ENCODE results near the gene BANF1. TPM values are rescaled to one million over a fixed set of nuclear protein-coding genes. Genes with fewer than 3 reads are reported as not detected.
"Not testable (repeated sequence)": the region's sequence is repeated elsewhere in the genome, so short reads cannot be mapped to it uniquely, and the experiment has no call there.

The BANF1 gene
- total RNA-seq, 1 donor from 2014 or later: 54.5 TPM

DNA sequence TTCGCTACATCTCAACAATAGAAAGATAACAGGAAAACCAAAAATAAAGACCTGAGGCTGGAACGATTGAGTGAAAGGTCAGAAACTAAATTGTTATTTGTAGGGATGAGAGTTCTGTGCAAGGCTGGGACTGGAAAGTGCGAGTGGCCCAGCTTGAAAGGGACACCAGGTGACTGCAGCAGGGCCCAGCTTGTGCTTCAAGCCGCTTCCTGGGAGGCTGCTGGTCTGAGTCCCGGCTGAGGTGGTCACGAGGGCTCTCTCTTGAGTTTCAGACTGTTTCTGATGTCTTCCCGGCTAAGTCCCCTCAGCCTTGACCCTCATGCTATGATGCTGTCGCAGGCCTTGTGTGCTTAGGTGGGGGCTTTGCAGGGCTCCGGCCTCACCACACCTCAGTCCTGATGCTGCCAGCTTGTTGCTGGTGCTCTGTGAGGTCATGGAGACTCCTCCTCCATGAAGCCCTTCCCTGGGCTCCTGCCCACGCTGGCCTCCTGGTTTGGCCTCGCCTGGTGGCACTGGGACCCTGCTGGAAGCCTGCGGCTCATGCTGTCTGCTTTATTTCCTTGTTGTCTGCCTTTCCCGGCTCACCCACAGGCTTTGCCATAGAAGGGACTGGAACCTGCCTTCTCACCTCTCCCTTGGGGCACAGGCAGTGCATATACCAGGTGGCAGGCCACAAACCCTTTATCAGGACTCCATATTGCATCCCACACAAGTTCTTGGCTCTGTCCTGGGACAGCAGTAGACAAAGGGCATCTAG lies 4.0 kb downstream of the BANF1 start:
- Histone ChIP-seq H3K4me1 (peaks cover 13% of the 10 kb centered on the region), H3K9me3 (no peaks in the 10 kb centered on the region), H3K36me3 (peaks cover 0 to 11% of the 10 kb centered on the region in 2 donors), H3K27me3 (no peaks in the 10 kb centered on the region), H3K4me3 (no peak overlapping the region), H3K27ac (no peak overlapping the region)
- intact Hi-C loops (cut with DNase I): no loop called here
- no peak for TF ChIP-seq POLR2AphosphoS5 (IDR thresholded peaks at IDR 0.05; ENCODE audit: insufficient read depth in 1 of 2, low read depth in 1 of 2)
- TF ChIP-seq, protein P1, sequence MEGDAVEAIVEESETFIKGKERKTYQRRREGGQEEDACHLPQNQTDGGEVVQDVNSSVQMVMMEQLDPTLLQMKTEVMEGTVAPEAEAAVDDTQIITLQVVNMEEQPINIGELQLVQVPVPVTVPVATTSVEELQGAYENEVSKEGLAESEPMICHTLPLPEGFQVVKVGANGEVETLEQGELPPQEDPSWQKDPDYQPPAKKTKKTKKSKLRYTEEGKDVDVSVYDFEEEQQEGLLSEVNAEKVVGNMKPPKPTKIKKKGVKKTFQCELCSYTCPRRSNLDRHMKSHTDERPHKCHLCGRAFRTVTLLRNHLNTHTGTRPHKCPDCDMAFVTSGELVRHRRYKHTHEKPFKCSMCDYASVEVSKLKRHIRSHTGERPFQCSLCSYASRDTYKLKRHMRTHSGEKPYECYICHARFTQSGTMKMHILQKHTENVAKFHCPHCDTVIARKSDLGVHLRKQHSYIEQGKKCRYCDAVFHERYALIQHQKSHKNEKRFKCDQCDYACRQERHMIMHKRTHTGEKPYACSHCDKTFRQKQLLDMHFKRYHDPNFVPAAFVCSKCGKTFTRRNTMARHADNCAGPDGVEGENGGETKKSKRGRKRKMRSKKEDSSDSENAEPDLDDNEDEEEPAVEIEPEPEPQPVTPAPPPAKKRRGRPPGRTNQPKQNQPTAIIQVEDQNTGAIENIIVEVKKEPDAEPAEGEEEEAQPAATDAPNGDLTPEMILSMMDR (IDR thresholded peaks at IDR 0.05): no peak
- TF ChIP-seq POLR2A (IDR thresholded peaks at IDR 0.05): no peak
- DNase-seq (ENCODE audit: extremely low spot score in 2 of 2): no peak

DNA sequence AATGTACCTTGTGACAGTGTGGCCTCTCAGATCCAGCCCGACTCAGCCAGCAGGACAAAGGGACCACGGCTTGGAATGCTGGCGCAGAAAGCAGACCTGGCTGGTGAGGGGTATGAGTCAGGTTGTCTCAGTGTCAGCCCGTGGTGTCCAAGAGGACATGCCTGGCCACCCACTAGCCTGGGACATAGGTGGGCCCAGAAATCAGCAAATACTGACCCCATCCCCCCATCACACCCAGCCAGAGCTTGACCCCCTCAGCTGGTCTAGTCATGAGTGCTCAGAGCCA lies 4.5 kb downstream of the BANF1 start:
- Histone ChIP-seq H3K27ac (no peak overlapping the region), H3K9me3 (no peaks in the 10 kb centered on the region), H3K36me3 (peaks cover 0 to 11% of the 10 kb centered on the region in 2 donors), H3K27me3 (no peaks in the 10 kb centered on the region), H3K4me1 (peaks cover 16% of the 10 kb centered on the region), H3K4me3 (no peak overlapping the region)
- intact Hi-C loops (cut with DNase I): no loop called here
- TF ChIP-seq POLR2A (IDR thresholded peaks at IDR 0.05): no peak
- TF ChIP-seq, protein P1 (IDR thresholded peaks at IDR 0.05): no peak
- TF ChIP-seq POLR2AphosphoS5 (IDR thresholded peaks at IDR 0.05; ENCODE audit: insufficient read depth in 1 of 2, low read depth in 1 of 2): no peak
- DNase-seq (ENCODE audit: extremely low spot score in 2 of 2): no peak

DNA sequence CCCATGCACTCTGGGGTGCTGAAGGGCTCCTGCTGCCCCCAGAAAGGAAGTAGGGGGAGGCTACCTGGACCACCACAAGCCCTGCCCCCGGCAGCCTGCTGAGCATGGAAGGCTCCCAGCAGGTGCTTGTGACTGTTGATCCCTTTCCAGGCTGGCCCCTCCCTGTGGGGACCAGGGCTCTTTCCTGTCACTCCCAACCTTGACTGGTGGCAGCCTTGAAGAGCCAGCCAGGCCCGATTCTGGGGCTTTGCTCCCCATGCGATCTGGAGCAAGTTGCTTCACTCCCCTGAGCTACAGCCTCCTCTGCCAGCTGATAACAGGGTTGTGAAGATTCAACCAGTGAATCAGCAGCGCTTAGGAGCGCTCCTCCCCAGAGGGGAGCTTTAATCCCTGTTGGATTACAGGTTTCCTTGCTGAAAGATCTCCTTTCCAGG lies 4.9 kb downstream of the BANF1 start:
- H3K27me3 ChIP-seq: no peaks in the 10 kb centered on the region
- no peak overlapping the region for H3K4me3 ChIP-seq
- DNase-seq (ENCODE audit: extremely low spot score in 2 of 2): no peak
- H3K9me3 ChIP-seq: no peaks in the 10 kb centered on the region
- peaks cover 20% of the 10 kb centered on the region for H3K4me1 ChIP-seq
- peaks cover 0 to 11% of the 10 kb centered on the region in 2 donors for H3K36me3 ChIP-seq
- intact Hi-C loops (cut with DNase I): no loop called here
- no peak for TF ChIP-seq POLR2A (IDR thresholded peaks at IDR 0.05)
- TF ChIP-seq, protein P1 (IDR thresholded peaks at IDR 0.05): no peak
- no peak for TF ChIP-seq POLR2AphosphoS5 (IDR thresholded peaks at IDR 0.05; ENCODE audit: insufficient read depth in 1 of 2, low read depth in 1 of 2)
- H3K27ac ChIP-seq: no peak overlapping the region

DNA sequence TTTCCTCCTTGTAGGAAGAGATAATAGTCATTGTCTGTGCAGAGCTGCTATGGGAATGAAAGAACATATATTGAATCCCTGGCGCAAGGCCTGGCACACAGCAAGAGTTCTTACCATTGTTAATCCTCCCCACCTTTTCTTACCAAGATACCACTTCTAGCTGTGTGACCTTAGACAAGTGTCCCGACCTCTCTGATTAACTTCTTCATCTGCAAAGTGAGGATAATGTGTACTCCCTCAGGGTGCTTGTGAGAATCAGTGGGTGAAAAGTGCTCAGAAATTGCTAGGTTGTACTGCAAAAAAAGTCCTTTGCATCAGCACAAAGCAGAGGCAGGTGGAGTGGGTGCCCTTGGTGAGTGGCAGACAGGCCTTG lies 5.8 kb downstream of the BANF1 start:
- no peak overlapping the region for H3K4me3 ChIP-seq
- H3K4me1 ChIP-seq: peaks cover 19% of the 10 kb centered on the region
- H3K36me3 ChIP-seq: peaks cover 0 to 11% of the 10 kb centered on the region in 2 donors
- intact Hi-C loops (cut with DNase I): no loop called here
- no peaks in the 10 kb centered on the region for H3K9me3 ChIP-seq
- no peak for TF ChIP-seq POLR2A (IDR thresholded peaks at IDR 0.05)
- no peak for TF ChIP-seq POLR2AphosphoS5 (IDR thresholded peaks at IDR 0.05; ENCODE audit: insufficient read depth in 1 of 2, low read depth in 1 of 2)
- TF ChIP-seq, protein P1 (IDR thresholded peaks at IDR 0.05): no peak
- DNase-seq (ENCODE audit: extremely low spot score in 2 of 2): no peak
- H3K27ac ChIP-seq: no peak overlapping the region
- H3K27me3 ChIP-seq: no peaks in the 10 kb centered on the region

DNA sequence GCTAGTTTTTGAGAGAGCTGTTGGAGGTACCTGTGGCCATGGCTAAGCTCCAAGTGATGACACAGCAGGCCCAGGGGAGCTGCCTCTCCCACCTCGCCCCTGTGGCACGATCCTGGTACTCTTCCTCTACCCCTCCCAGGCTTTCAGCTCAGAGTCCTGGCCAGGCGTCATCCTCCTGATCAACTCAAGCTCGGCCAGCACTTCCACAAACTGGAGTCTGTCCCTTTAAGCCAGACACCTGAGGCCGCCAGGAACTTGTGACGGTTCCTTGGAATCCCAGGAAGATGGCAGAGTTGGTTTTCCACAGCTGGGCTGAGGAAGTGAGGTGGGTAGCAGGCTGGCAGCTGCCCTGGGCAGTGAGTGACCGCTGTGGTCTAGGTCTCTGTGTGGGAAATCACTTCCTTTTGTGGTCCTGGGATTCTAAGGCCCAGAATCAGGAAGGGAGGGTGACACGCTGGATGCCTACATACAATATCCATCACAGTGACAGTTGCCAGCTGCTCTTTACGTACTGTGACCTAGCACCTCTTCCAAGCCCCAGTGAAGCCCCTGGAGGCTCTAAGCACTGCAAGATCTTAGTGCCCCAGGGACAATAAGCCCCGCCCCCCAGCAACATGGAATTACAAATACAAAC lies 6.3 kb downstream of the BANF1 start:
- Histone ChIP-seq H3K27me3 (no peaks in the 10 kb centered on the region), H3K4me1 (peaks cover 14% of the 10 kb centered on the region), H3K9me3 (no peaks in the 10 kb centered on the region), H3K4me3 (no peak overlapping the region), H3K36me3 (peaks cover 0 to 11% of the 10 kb centered on the region in 2 donors), H3K27ac (no peak overlapping the region)
- TF ChIP-seq POLR2A (IDR thresholded peaks at IDR 0.05) (no peak), POLR2AphosphoS5 (IDR thresholded peaks at IDR 0.05; ENCODE audit: insufficient read depth in 1 of 2, low read depth in 1 of 2) (no peak)
- TF ChIP-seq, protein P1 (IDR thresholded peaks at IDR 0.05): no peak
- intact Hi-C loops (cut with DNase I): no loop called here
- no peak for DNase-seq (ENCODE audit: extremely low spot score in 2 of 2)

DNA sequence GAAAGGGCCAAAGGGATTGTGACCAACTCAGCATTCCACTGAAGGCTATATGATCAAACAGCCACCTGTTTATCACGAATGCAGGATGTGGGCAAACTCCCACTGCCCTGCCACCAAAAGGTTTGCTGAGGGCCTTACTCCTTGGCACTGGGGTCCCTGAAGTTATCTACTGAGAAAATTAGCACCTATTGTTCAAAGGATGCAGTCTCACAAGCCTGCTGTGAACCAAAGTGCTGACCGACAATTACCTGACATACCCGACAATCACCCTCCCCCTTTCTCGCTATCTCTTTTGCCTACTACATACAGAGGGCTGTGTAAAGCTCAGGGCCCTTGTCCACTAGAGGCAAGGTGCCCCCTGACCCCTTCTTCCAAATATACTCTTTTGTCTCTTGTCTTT lies 7.7 kb downstream of the BANF1 start:
- H3K4me3 ChIP-seq; H3K36me3 ChIP-seq; DNase-seq (ENCODE audit: extremely low spot score in 2 of 2); H3K27ac ChIP-seq; H3K27me3 ChIP-seq; intact Hi-C loops (cut with DNase I); H3K9me3 ChIP-seq: not testable (repeated sequence)
- peaks cover 11% of the 10 kb centered on the region for H3K4me1 ChIP-seq
